ENCODE data around the gene NUTM2E.
"Not testable (repeated sequence)": the region's sequence is repeated elsewhere in the genome, so short reads cannot be mapped to it uniquely, and the experiment has no call there.

DNA sequence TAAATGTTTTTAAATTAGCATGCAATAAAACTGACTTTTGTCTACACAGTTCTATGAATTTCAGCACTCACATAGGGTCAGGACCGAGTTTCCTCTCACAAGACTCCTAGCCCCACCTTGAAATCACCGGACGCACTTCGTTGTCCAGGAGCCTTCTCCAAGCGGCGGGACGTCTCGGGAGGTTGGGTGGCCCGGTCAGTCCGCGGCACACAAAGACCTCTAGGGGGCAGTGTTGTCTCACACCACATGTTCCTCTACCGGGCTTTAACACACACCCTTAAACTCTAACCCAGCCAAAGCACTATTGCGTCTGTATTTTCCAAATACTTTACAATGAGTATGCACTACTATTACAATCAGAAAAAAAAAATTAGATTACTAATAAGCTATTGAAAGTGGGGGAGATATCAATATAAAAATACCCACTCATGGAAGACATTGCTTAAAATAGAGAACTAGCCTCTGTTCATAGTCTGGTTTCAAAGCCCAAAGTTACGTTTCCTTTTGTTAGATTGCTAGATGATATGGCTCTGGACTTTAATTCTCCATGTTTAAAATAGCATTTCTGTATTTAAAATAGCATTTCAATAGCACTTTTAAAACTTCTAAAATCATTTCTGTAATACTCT is 47.1 kb upstream of the NUTM2E start:
- TF ChIP-seq CTCF (CRISPR knock-in tag; IDR thresholded peaks at IDR 0.05), result peak; percentile 62
- TF ChIP-seq ZBTB7A (CRISPR knock-in tag; IDR thresholded peaks at IDR 0.05); HOXD1 (CRISPR knock-in tag; IDR thresholded peaks at IDR 0.05); ZNF263 (CRISPR knock-in tag; IDR thresholded peaks at IDR 0.05); ZBTB4 (CRISPR knock-in tag; IDR thresholded peaks at IDR 0.05; ENCODE audit: borderline replicate concordance); ZBTB3 (CRISPR knock-in tag; IDR thresholded peaks at IDR 0.05; ENCODE audit: borderline replicate concordance, low read depth): not testable (repeated sequence)
- TF ChIP-seq, protein P1, sequence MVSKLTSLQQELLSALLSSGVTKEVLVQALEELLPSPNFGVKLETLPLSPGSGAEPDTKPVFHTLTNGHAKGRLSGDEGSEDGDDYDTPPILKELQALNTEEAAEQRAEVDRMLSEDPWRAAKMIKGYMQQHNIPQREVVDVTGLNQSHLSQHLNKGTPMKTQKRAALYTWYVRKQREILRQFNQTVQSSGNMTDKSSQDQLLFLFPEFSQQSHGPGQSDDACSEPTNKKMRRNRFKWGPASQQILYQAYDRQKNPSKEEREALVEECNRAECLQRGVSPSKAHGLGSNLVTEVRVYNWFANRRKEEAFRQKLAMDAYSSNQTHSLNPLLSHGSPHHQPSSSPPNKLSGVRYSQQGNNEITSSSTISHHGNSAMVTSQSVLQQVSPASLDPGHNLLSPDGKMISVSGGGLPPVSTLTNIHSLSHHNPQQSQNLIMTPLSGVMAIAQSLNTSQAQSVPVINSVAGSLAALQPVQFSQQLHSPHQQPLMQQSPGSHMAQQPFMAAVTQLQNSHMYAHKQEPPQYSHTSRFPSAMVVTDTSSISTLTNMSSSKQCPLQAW (CRISPR knock-in tag; IDR thresholded peaks at IDR 0.05), result not testable (repeated sequence)

Data from HepG2 (cell line).